ENCODE measurements around the gene SIN3A.

- TF ChIP-seq CTCF (conservative IDR thresholded peaks at IDR 0.05): no peak
- no peak for TF ChIP-seq EZH2 (IDR thresholded peaks at IDR 0.05; ENCODE audit: low read depth)
Measured at GRCh38 chr15:75349851-75350588, 101.5 kb downstream of the SIN3A start.

All from PC-9 (cell line).